Lower leg skin (tissue), 4 donors: ENCODE data around the gene WBP11. TPM values are rescaled to one million over a fixed set of nuclear protein-coding genes. Genes with fewer than 3 reads are reported as not detected.

Experiments used
- DNase-seq, 2 donors: peaks; one replicate each; pipeline ENCODE4 v3.0.0-alpha.2; 2019; ENCODE audit warnings: low spot score in 2 of 2
- H3K4me3 ChIP-seq: fragments of 200-600 bp; sonication (generic); 2 replicates; pipeline ENCODE4 v1.5.1; 2017; ENCODE audit warnings: mild to moderate bottlenecking, low read depth; ENCODE audit not compliant: poor library complexity, severe bottlenecking
- CTCF ChIP-seq, 3 donors: fragments of 450-650 bp; IDR thresholded peaks; one replicate each; pipeline ENCODE4 v1.5.1; 2016; ENCODE audit warnings: antibody characterized with exemption in 3 of 3, mild to moderate bottlenecking in 3 of 3, moderate library complexity in 2 of 3
- POLR2A ChIP-seq, 2 donors: fragments of 450-650 bp; IDR thresholded peaks; one replicate each; pipeline ENCODE4 v1.6.1; 2016 to 2017; ENCODE audit warnings: antibody characterized with exemption in 2 of 2, mild to moderate bottlenecking in 1 of 2, moderate library complexity in 1 of 2
- WGBS, 2 donors: methylation state at CpG; one replicate each; pipeline ENCODE4 v1.1.5; 2018; 5-methylcytosine and 5-hydroxymethylcytosine counted together
- intact Hi-C: fragments of 100-400 bp; cut with DNase I; formaldehyde crosslinking; loops from one replicate; pipeline ENCODE4 v1.15.0; 2023; ENCODE audit warnings: low total_unique reads
- total RNA-seq, 4 donors: library from RNA; depleted of rRNA; stranded (reverse); fragments of >200 nt; gene quantifications; one replicate each; pipeline ENCODE4 v1.1.0, GENCODE V29; 2016

Gene WBP11
- total RNA-seq, 4 donors from 2014 or later: 12.1 to 23.2 (median 21.0) TPM

- DNase-seq: no peak
- no peak overlapping the region for H3K4me3 ChIP-seq
- intact Hi-C loops: no loop called here
- TF ChIP-seq POLR2A (IDR thresholded peaks at IDR 0.05) (no peak), CTCF (IDR thresholded peaks at IDR 0.05) (no peak)
- WGBS, 2 donors: 91 to 94% methylated on average over 4 of the region's 4 CpGs
These were observed 37.3 kb upstream of the WBP11 start for GRCh38 chr12:14840616-14841015.

GRCh38 chr12:14839262-14839661 lies 36.0 kb upstream of the WBP11 start:
- DNase-seq: no peak
- WGBS, 2 donors: 97 to 100% methylated on average over 1 of the region's 1 CpG
- no peak overlapping the region for H3K4me3 ChIP-seq
- intact Hi-C loops: no loop called here
- TF ChIP-seq CTCF (IDR thresholded peaks at IDR 0.05) (no peak), POLR2A (IDR thresholded peaks at IDR 0.05) (no peak)

- TF ChIP-seq CTCF (IDR thresholded peaks at IDR 0.05) (no peak), POLR2A (IDR thresholded peaks at IDR 0.05) (no peak)
- no peak for DNase-seq
- 69 to 72% methylated on average over 7 of the region's 7 CpGs for WGBS, 2 donors
- intact Hi-C loops: no loop called here
- H3K4me3 ChIP-seq: no peak overlapping the region
These were observed 33.3 kb upstream of the WBP11 start for GRCh38 chr12:14836336-14837210.

GRCh38 chr12:14834509-14834908 lies 31.2 kb upstream of the WBP11 start:
- DNase-seq: no peak
- intact Hi-C loops: no loop called here
- no peak for TF ChIP-seq POLR2A (IDR thresholded peaks at IDR 0.05)
- TF ChIP-seq CTCF (IDR thresholded peaks at IDR 0.05): no peak
- no peak overlapping the region for H3K4me3 ChIP-seq

GRCh38 chr12:14833952-14834351 lies 30.7 kb upstream of the WBP11 start:
- intact Hi-C loops: no loop called here
- no peak for DNase-seq
- H3K4me3 ChIP-seq: no peak overlapping the region
- TF ChIP-seq POLR2A (IDR thresholded peaks at IDR 0.05) (no peak), CTCF (IDR thresholded peaks at IDR 0.05) (no peak)
- WGBS, 2 donors: 39 to 44% methylated on average over 1 of the region's 1 CpG

GRCh38 chr12:14833336-14833735 lies 30.1 kb upstream of the WBP11 start:
- WGBS, 2 donors: 80 to 89% methylated on average over 3 of the region's 3 CpGs
- TF ChIP-seq CTCF (IDR thresholded peaks at IDR 0.05): no peak
- TF ChIP-seq POLR2A (IDR thresholded peaks at IDR 0.05): no peak
- no peak for DNase-seq
- intact Hi-C loops: no loop called here
- H3K4me3 ChIP-seq: no peak overlapping the region
